ENCODE data around the gene YDJC.
"Not testable (repeated sequence)": the region's sequence is repeated elsewhere in the genome, so short reads cannot be mapped to it uniquely, and the experiment has no call there.

YDJC gene

GRCh38 chr22:21641789-21642583, 12.2 kb upstream of the YDJC start, which contains the start of gene SDF2L1:
Gene SDF2L1, plus strand, starts transcription at chr22:21642302. Its CDS starts 35 bp downstream, at chr22:21642337.
- peak within 1 kb of the TSS; percentile 75 for H3K4me3 ChIP-seq (replicated peaks; ENCODE audit: low read depth, low read length)
- peak; percentile 99 for DNase-seq (ENCODE audit: low read depth)
- no peak for TF ChIP-seq CTCF (IDR thresholded peaks at IDR 0.05; ENCODE audit: low read length, missing control alignments)

GRCh38 chr22:21641417-21641788, 11.6 kb upstream of the YDJC start:
- peak; percentile 58 for TF ChIP-seq CTCF (IDR thresholded peaks at IDR 0.05; ENCODE audit: low read length, missing control alignments)
- DNase-seq (ENCODE audit: low read depth), result peak; percentile 62
- H3K4me3 ChIP-seq (replicated peaks; ENCODE audit: low read depth, low read length), result peak overlapping the region; percentile 63

GRCh38 chr22:21640810-21641209, 11.0 kb upstream of the YDJC start:
- TF ChIP-seq CTCF (IDR thresholded peaks at IDR 0.05; ENCODE audit: low read length, missing control alignments), result no peak
- DNase-seq (ENCODE audit: low read depth), result no peak
- no peak overlapping the region for H3K4me3 ChIP-seq (replicated peaks; ENCODE audit: low read depth, low read length)

GRCh38 chr22:21639359-21639758, 9.5 kb upstream of the YDJC start:
- H3K4me3 ChIP-seq (replicated peaks; ENCODE audit: low read depth, low read length), result no peak overlapping the region
- no peak for DNase-seq (ENCODE audit: low read depth)
- no peak for TF ChIP-seq CTCF (IDR thresholded peaks at IDR 0.05; ENCODE audit: low read length, missing control alignments)

GRCh38 chr22:21637450-21637849, 7.6 kb upstream of the YDJC start:
- not testable (repeated sequence) for H3K4me3 ChIP-seq (replicated peaks; ENCODE audit: low read depth, low read length); DNase-seq (ENCODE audit: low read depth)

- no peak for DNase-seq (ENCODE audit: low read depth)
- TF ChIP-seq CTCF (IDR thresholded peaks at IDR 0.05; ENCODE audit: low read length, missing control alignments), result no peak
- no peak overlapping the region for H3K4me3 ChIP-seq (replicated peaks; ENCODE audit: low read depth, low read length)
Measured at GRCh38 chr22:21636629-21637218, 6.9 kb upstream of the YDJC start.

- no peak for DNase-seq (ENCODE audit: low read depth)
- TF ChIP-seq CTCF (IDR thresholded peaks at IDR 0.05; ENCODE audit: low read length, missing control alignments), result no peak
- H3K4me3 ChIP-seq (replicated peaks; ENCODE audit: low read depth, low read length), result no peak overlapping the region
Measured at GRCh38 chr22:21635771-21636510, 6.1 kb upstream of the YDJC start.

All from fibroblast of pulmonary artery (primary cell).